ENCODE data around the gene SERPINA6. TPM values are rescaled to one million over a fixed set of nuclear protein-coding genes. Genes with fewer than 3 reads are reported as not detected.

Gene SERPINA6
- total RNA-seq, 1 experiment from 2014 or later: not detected

GRCh38 chr14:94316692-94317091 is 6.4 kb downstream of the SERPINA6 start:
- Histone ChIP-seq H3K79me2 (ENCODE audit: insufficient read depth, low read length) (no peaks in the 10 kb centered on the region), H3K4me3 (replicated peaks in 1 of 2; ENCODE audit: low read depth in 1 of 2, low read length in 2 of 2) (no peak overlapping the region), H3K9me2 (ENCODE audit: insufficient read depth) (no peaks in the 10 kb centered on the region), H3K27ac (ENCODE audit: low read depth, low read length) (no peak overlapping the region), H3K36me3 (ENCODE audit: control insufficient read depth in 1 of 2, insufficient read depth in 2 of 2, low read length in 2 of 2) (no peaks in the 10 kb centered on the region), H3K4me1 (ENCODE audit: control insufficient read depth in 1 of 2, insufficient read depth in 2 of 2, low read length in 2 of 2) (no peaks in the 10 kb centered on the region), H3K27me3 (ENCODE audit: insufficient read depth, low read length) (no peaks in the 10 kb centered on the region), H3K9me3 (ENCODE audit: control insufficient read depth in 1 of 2, insufficient read depth in 1 of 2, low read depth in 1 of 2, low read length in 2 of 2) (no peaks in the 10 kb centered on the region), H4K20me1 (ENCODE audit: insufficient read depth) (no peaks in the 10 kb centered on the region), H3K4me2 (ENCODE audit: low read length) (no peak overlapping the region), H3K9ac (ENCODE audit: low read length) (no peak overlapping the region), H2AFZ (ENCODE audit: low read depth, low read length, poor library complexity, severe bottlenecking) (no peak overlapping the region)
- TF ChIP-seq EZH2phosphoT487 (IDR thresholded peaks at IDR 0.05; ENCODE audit: borderline replicate concordance): no peak
- TF ChIP-seq FOSL1 (IDR thresholded peaks at IDR 0.05; ENCODE audit: low read depth): no peak
- no peak for TF ChIP-seq YY1 (IDR thresholded peaks at IDR 0.05; ENCODE audit: extremely low read depth, insufficient replicate concordance, low read depth, low read length)
- TF ChIP-seq TCF7L2 (IDR thresholded peaks at IDR 0.05; ENCODE audit: borderline replicate concordance, extremely low read depth, insufficient read depth, insufficient read length): no peak
- TF ChIP-seq SIN3A (IDR thresholded peaks at IDR 0.05; ENCODE audit: low read depth): no peak
- no peak for TF ChIP-seq RAD21 (IDR thresholded peaks at IDR 0.05; ENCODE audit: low read depth)
- no peak for TF ChIP-seq JUND (IDR thresholded peaks at IDR 0.05)
- TF ChIP-seq, protein P1, sequence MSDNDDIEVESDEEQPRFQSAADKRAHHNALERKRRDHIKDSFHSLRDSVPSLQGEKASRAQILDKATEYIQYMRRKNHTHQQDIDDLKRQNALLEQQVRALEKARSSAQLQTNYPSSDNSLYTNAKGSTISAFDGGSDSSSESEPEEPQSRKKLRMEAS (IDR thresholded peaks at IDR 0.05): no peak
- TF ChIP-seq CBX3 (IDR thresholded peaks at IDR 0.05; ENCODE audit: low read depth): no peak
- TF ChIP-seq CEBPB (IDR thresholded peaks at IDR 0.05; ENCODE audit: low read depth): no peak
- no peak for TF ChIP-seq ELF1 (IDR thresholded peaks at IDR 0.05; ENCODE audit: borderline replicate concordance, low read depth)
- TF ChIP-seq POLR2AphosphoS5 (IDR thresholded peaks at IDR 0.05; ENCODE audit: low read depth, low read length): no peak
- TF ChIP-seq ATF3 (IDR thresholded peaks at IDR 0.05): no peak
- ChIA-PET RAD21 (ENCODE audit: low non-redundant PET in 1 of 2, low total read pairs in 2 of 2, uncharacterized antibody in 2 of 2, unreplicated experiment in 2 of 2) (no interaction called here), POLR2A (no interaction called here), CTCF (no interaction called here)
- DNase-seq (ENCODE audit: low read depth, low spot score) (no peak), ATAC-seq (no peak)
- BruUV-seq (replicated peaks): no TSS peak
- intact Hi-C loops (cut with micrococcal nuclease): no loop called here

- ChIA-PET CTCF (no interaction called here), POLR2A (no interaction called here), RAD21 (ENCODE audit: low non-redundant PET in 1 of 2, low total read pairs in 2 of 2, uncharacterized antibody in 2 of 2, unreplicated experiment in 2 of 2) (no interaction called here)
- ATAC-seq: no peak
- TF ChIP-seq, protein P1 (IDR thresholded peaks at IDR 0.05): no peak
- TF ChIP-seq ZNF274 (IDR thresholded peaks at IDR 0.05; ENCODE audit: low read depth, low read length) (no peak), SIN3A (IDR thresholded peaks at IDR 0.05; ENCODE audit: low read depth) (no peak), EZH2 (IDR thresholded peaks at IDR 0.05) (no peak), YY1 (IDR thresholded peaks at IDR 0.05; ENCODE audit: extremely low read depth, insufficient replicate concordance, low read depth, low read length) (no peak), TCF7L2 (IDR thresholded peaks at IDR 0.05; ENCODE audit: borderline replicate concordance, extremely low read depth, insufficient read depth, insufficient read length) (no peak), POLR2A (IDR thresholded peaks at IDR 0.05; ENCODE audit: borderline replicate concordance, extremely low read depth, insufficient read depth, insufficient read length) (no peak), SP1 (IDR thresholded peaks at IDR 0.05; ENCODE audit: low read depth) (no peak), EGR1 (IDR thresholded peaks at IDR 0.05; ENCODE audit: low read depth) (no peak), ZBTB33 (IDR thresholded peaks at IDR 0.05; ENCODE audit: extremely low read depth, insufficient replicate concordance, low read length) (no peak), FOSL1 (IDR thresholded peaks at IDR 0.05; ENCODE audit: low read depth) (no peak)
- no TSS peak for BruUV-seq (replicated peaks)
- no peaks in the 10 kb centered on the region for H3K36me3 ChIP-seq (ENCODE audit: control insufficient read depth in 1 of 2, insufficient read depth in 2 of 2, low read length in 2 of 2)
- H3K4me3 ChIP-seq (replicated peaks in 1 of 2; ENCODE audit: low read depth in 1 of 2, low read length in 2 of 2): no peak overlapping the region
- H3K9me2 ChIP-seq (ENCODE audit: insufficient read depth): no peaks in the 10 kb centered on the region
- H3K27ac ChIP-seq (ENCODE audit: low read depth, low read length): no peak overlapping the region
- no peaks in the 10 kb centered on the region for H3K27me3 ChIP-seq (ENCODE audit: insufficient read depth, low read length)
- no peak for DNase-seq (ENCODE audit: low read depth, low spot score)
- intact Hi-C loops (cut with micrococcal nuclease): no loop called here
- H3K9ac ChIP-seq (ENCODE audit: low read length): no peak overlapping the region
- no peaks in the 10 kb centered on the region for H3K4me1 ChIP-seq (ENCODE audit: control insufficient read depth in 1 of 2, insufficient read depth in 2 of 2, low read length in 2 of 2)
- H2AFZ ChIP-seq (ENCODE audit: low read depth, low read length, poor library complexity, severe bottlenecking): no peak overlapping the region
- no peaks in the 10 kb centered on the region for H3K79me2 ChIP-seq (ENCODE audit: insufficient read depth, low read length)
- H3K9me3 ChIP-seq (ENCODE audit: control insufficient read depth in 1 of 2, insufficient read depth in 1 of 2, low read depth in 1 of 2, low read length in 2 of 2): no peaks in the 10 kb centered on the region
- H4K20me1 ChIP-seq (ENCODE audit: insufficient read depth): no peaks in the 10 kb centered on the region
- H3K4me2 ChIP-seq (ENCODE audit: low read length): no peak overlapping the region
These were observed 8.2 kb downstream of the SERPINA6 start for GRCh38 chr14:94314890-94315289.

Data from HCT116 (cell line).